Stimulated activated CD4-positive, alpha-beta T cell treated with anti-CD3 and anti-CD28 coated beads, Interleukin-15, amount 100 ng/mL, for 24 hours (primary cell): ENCODE data around the gene HYAL1.
"Not testable (repeated sequence)": the region's sequence is repeated elsewhere in the genome, so short reads cannot be mapped to it uniquely, and the experiment has no call there.

Experiments
- DNase-seq: peaks from one replicate; pipeline ENCODE4 v3.0.0-alpha.2; 2020

The HYAL1 gene

GRCh38 chr3:50316657-50317242 is 13.4 kb upstream of the HYAL1 start:
- peak; percentile 60 for DNase-seq

GRCh38 chr3:50314816-50315215 is 11.4 kb upstream of the HYAL1 start:
- no peak for DNase-seq

GRCh38 chr3:50314342-50314741 is 11.0 kb upstream of the HYAL1 start:
- no peak for DNase-seq

GRCh38 chr3:50312041-50312440 is 8.7 kb upstream of the HYAL1 start:
- not testable (repeated sequence) for DNase-seq

- no peak for DNase-seq
These were observed 1.2 kb upstream of the HYAL1 start for GRCh38 chr3:50304601-50305000.

GRCh38 chr3:50302095-50303012 is 1.0 kb downstream of the HYAL1 start:
- no peak for DNase-seq

GRCh38 chr3:50300681-50301254 is 2.6 kb downstream of the HYAL1 start:
- no peak for DNase-seq

- DNase-seq, result no peak
These were observed 3.3 kb downstream of the HYAL1 start for GRCh38 chr3:50299929-50300680.

- DNase-seq, result no peak
These were observed 3.8 kb downstream of the HYAL1 start for GRCh38 chr3:50299638-50299928.

GRCh38 chr3:50298836-50299637 is 4.3 kb downstream of the HYAL1 start, which contains the start of the genes HYAL3 and NAA80:
Gene HYAL3 (minus strand): TSS chr3:50299405. CDS start chr3:50295602, 3,803 bp downstream.
Gene NAA80 (minus strand): TSS chr3:50299405. CDS start chr3:50297463, 1,942 bp downstream.
- DNase-seq, result peak; percentile 100

- no peak for DNase-seq
These were observed 5.3 kb downstream of the HYAL1 start for GRCh38 chr3:50297896-50298725.

GRCh38 chr3:50297384-50297775 is 6.0 kb downstream of the HYAL1 start:
- no peak for DNase-seq

- no peak for DNase-seq
These were observed 6.5 kb downstream of the HYAL1 start for GRCh38 chr3:50296721-50297383.

GRCh38 chr3:50295553-50296431 is 7.6 kb downstream of the HYAL1 start:
- DNase-seq, result no peak

- DNase-seq, result no peak
These were observed 8.6 kb downstream of the HYAL1 start for GRCh38 chr3:50294492-50295403.

GRCh38 chr3:50294089-50294488 is 9.3 kb downstream of the HYAL1 start:
- DNase-seq, result no peak

GRCh38 chr3:50293079-50293801 is 10.1 kb downstream of the HYAL1 start:
- DNase-seq, result no peak
